Right lobe of liver (tissue), 6 donors: ENCODE measurements around the gene ITPR2. TPM values are rescaled to one million over a fixed set of nuclear protein-coding genes. Genes with fewer than 3 reads are reported as not detected.

Experiments used
- ATAC-seq, 4 donors: fragments of 200-7000 bp; cut with Tn5 transposase; one replicate each; pipeline ENCODE4 v1.9.1; 2020; ENCODE audit warnings: mild to moderate bottlenecking in 4 of 4, moderate library complexity in 4 of 4
- DNase-seq, 3 donors: peaks; one replicate each; pipeline ENCODE4 v3.0.0-alpha.2; 2020
- H3K27ac ChIP-seq, 3 donors: fragments of 200-600 bp; one replicate each; pipeline ENCODE4 v1.8.0; 2022
- H3K27me3 ChIP-seq, 2 donors: fragments of 200-600 bp; one replicate each; pipeline ENCODE4 v1.8.0; 2022
- H3K36me3 ChIP-seq, 4 donors: fragments of 200-600 bp; sonication (generic) in 1 of 4; one replicate each; pipeline versions ENCODE4 v1.5.1 to v1.8.0; 2017 to 2022; ENCODE audit warnings: control low read depth in 1 of 4
- H3K4me1 ChIP-seq, 4 donors: fragments of 200-600 bp; sonication (generic) in 1 of 4; one replicate each; pipeline versions ENCODE4 v1.5.1 to v1.8.0; 2017 to 2022; ENCODE audit warnings: control low read depth in 1 of 4
- H3K4me3 ChIP-seq, 3 donors: fragments of 200-600 bp; one replicate each; pipeline ENCODE4 v1.8.0; 2022
- H3K9me3 ChIP-seq, 4 donors: fragments of 200-600 bp; sonication (generic) in 1 of 4; one replicate each; pipeline versions ENCODE4 v1.5.1 to v1.8.0; 2017 to 2022; ENCODE audit warnings: control low read depth in 1 of 4
- CTCF ChIP-seq, 4 donors: fragments of 200-600 bp in 3 of 4; fragments of 450-650 bp in 1 of 4; IDR thresholded peaks; one replicate each; pipeline versions ENCODE4 v1.5.1 to v1.8.0; 2016 to 2022; ENCODE audit warnings: antibody characterized with exemption in 4 of 4, mild to moderate bottlenecking in 2 of 4
- POLR2A ChIP-seq: fragments of 450-650 bp; IDR thresholded peaks from one replicate; pipeline ENCODE4 v1.6.1; 2017; ENCODE audit warnings: antibody characterized with exemption, mild to moderate bottlenecking
- WGBS: methylation state at CpG from one replicate; pipeline ENCODE4 v1.1.6; 2018; ENCODE audit warnings: low coverage, low lambda C conversion rate; ENCODE audit not compliant: insufficient coverage; ENCODE audit errors: missing lambda C conversion rate; 5-methylcytosine and 5-hydroxymethylcytosine counted together
- intact Hi-C, 2 donors: fragments of 100-400 bp; cut with DNase I; formaldehyde crosslinking; loops; one replicate each; pipeline versions ENCODE4 v1.11.2 to v1.14.1; 2022
- total RNA-seq, 6 experiments: library from RNA; depleted of rRNA in 2 of 6; stranded (reverse); fragments of >200 nt in 2 of 6; fragmentation: NEBNext Ultra II Directional in 3 of 6; extraction: Animal tissue kit (Norgen Biotek cat#: 25700) in 3 of 6; gene quantifications; one replicate each; pipeline versions ENCODE4 v1.1.0 to v1.2.4, GENCODE V29; 2016 to 2023
- donor health status: DM: no; HTN: yes; CAD: no.
- donor health status: DM: no; HTN: no; CAD: no.
- donor health status: DM: no; HTN: no; CAD: no.
- donor health status: DM: no; HTN: yes; CAD: no.
- donor health status: DM: no; HTN: yes; CAD: no.

ITPR2 gene
- total RNA-seq, 6 experiments from 2014 or later = 39.3 to 114 (median 57.2) TPM

GRCh38 chr12:26654623-26655022 is 178.4 kb downstream of the ITPR2 start:
- ATAC-seq = peak in 3 of 4 donors; percentile 31 to 57 (median 42)
- peaks cover 0 to 65% (median 5%) of the 10 kb centered on the region in 4 donors for H3K36me3 ChIP-seq
- no peak overlapping the region for H3K27ac ChIP-seq
- H3K4me1 ChIP-seq = peaks cover 0 to 5% (median 0%) of the 10 kb centered on the region in 4 donors
- H3K27me3 ChIP-seq = no peaks in the 10 kb centered on the region
- H3K9me3 ChIP-seq = no peaks in the 10 kb centered on the region
- peak in 1 of 3 donors; percentile 53 for DNase-seq
- no peak overlapping the region for H3K4me3 ChIP-seq
- intact Hi-C loops = no loop called here
- TF ChIP-seq POLR2A (no peak), CTCF (IDR thresholded peaks at IDR 0.05) (no peak)

- Histone ChIP-seq H3K27ac (no peak overlapping the region), H3K27me3 (no peaks in the 10 kb centered on the region), H3K4me3 (no peak overlapping the region), H3K9me3 (no peaks in the 10 kb centered on the region), H3K4me1 (peaks cover 0 to 22% (median 5%) of the 10 kb centered on the region in 4 donors), H3K36me3 (peaks cover 0 to 54% (median under 1%) of the 10 kb centered on the region in 4 donors)
- TF ChIP-seq CTCF (IDR thresholded peaks at IDR 0.05) (peak; percentile 72 to 90 (median 78)), POLR2A (no peak)
- 30% methylated on average over 7 of the region's 7 CpGs for WGBS
- DNase-seq = no peak
- peak; percentile 84 to 85 (median 84) for ATAC-seq
- intact Hi-C loops = no loop called here
Observed at GRCh38 chr12:26651566-26652188, 181.3 kb downstream of the ITPR2 start.

- intact Hi-C loops = no loop called here
- ATAC-seq (no peak), DNase-seq (no peak)
- Histone ChIP-seq H3K27me3 (no peaks in the 10 kb centered on the region), H3K36me3 (peaks cover 0 to 48% (median under 1%) of the 10 kb centered on the region in 4 donors), H3K4me1 (peaks cover 0 to 22% (median 5%) of the 10 kb centered on the region in 4 donors), H3K27ac (no peak overlapping the region), H3K9me3 (no peaks in the 10 kb centered on the region), H3K4me3 (no peak overlapping the region)
- TF ChIP-seq CTCF (IDR thresholded peaks at IDR 0.05) = no peak
- no peak for TF ChIP-seq POLR2A
Observed at GRCh38 chr12:26651036-26651435, 182.0 kb downstream of the ITPR2 start.

- DNase-seq = no peak
- H3K4me1 ChIP-seq = peaks cover 0 to 22% (median 5%) of the 10 kb centered on the region in 4 donors
- no peak overlapping the region for H3K4me3 ChIP-seq
- intact Hi-C loops = no loop called here
- peaks cover 0 to 27% (median 0%) of the 10 kb centered on the region in 4 donors for H3K36me3 ChIP-seq
- WGBS = 23% methylated on average over 1 of the region's 1 CpG
- H3K27ac ChIP-seq = no peak overlapping the region
- H3K27me3 ChIP-seq = no peaks in the 10 kb centered on the region
- ATAC-seq = peak; percentile 42 to 64 (median 57)
- TF ChIP-seq CTCF (IDR thresholded peaks at IDR 0.05) (no peak), POLR2A (no peak)
- H3K9me3 ChIP-seq = no peaks in the 10 kb centered on the region
Observed at GRCh38 chr12:26648999-26649398, 184.0 kb downstream of the ITPR2 start.
